ENCODE data around the gene WDR45B.

Gene WDR45B

GRCh38 chr17:82615084-82616020 is 32.9 kb downstream of the WDR45B start:
- Histone ChIP-seq H3K9me3 (ENCODE audit: insufficient read depth, low read length) (no peaks in the 10 kb centered on the region), H3K4me3 (ENCODE audit: insufficient read depth, low read length, poor library complexity, severe bottlenecking) (no peak overlapping the region), H3K9me2 (replicated peaks; ENCODE audit: insufficient read depth, low read length) (no peaks in the 10 kb centered on the region), H3K4me2 (ENCODE audit: low read depth, low read length, poor library complexity, severe bottlenecking) (no peak overlapping the region), H3K27ac (ENCODE audit: low read depth, low read length) (no peak overlapping the region), H3K27me3 (ENCODE audit: low read length) (no peaks in the 10 kb centered on the region), H3F3A (ENCODE audit: insufficient read depth) (peaks cover 6% of the 10 kb centered on the region; the same call in 1 of the 2 replicates), H3K9ac (ENCODE audit: low read length) (no peak overlapping the region), H4K20me1 (ENCODE audit: low read depth, low read length) (no peaks in the 10 kb centered on the region), H3K79me2 (ENCODE audit: insufficient read depth, low read length) (no peaks in the 10 kb centered on the region), H3K36me3 (ENCODE audit: low read length) (peaks cover 4% of the 10 kb centered on the region; the same call in 1 of the 2 replicates), H2AFZ (ENCODE audit: low read depth, low read length, severe bottlenecking) (no peak overlapping the region)
- TF ChIP-seq EZH2phosphoT487 (conservative IDR thresholded peaks at IDR 0.05; ENCODE audit: low read length) (no peak), CTCF (IDR thresholded peaks at IDR 0.05; ENCODE audit: insufficient read depth, low read length, poor library complexity, severe bottlenecking) (no peak)

GRCh38 chr17:82614095-82614631 is 34.1 kb downstream of the WDR45B start:
- H4K20me1 ChIP-seq (ENCODE audit: low read depth, low read length): no peaks in the 10 kb centered on the region
- H3K27ac ChIP-seq (ENCODE audit: low read depth, low read length): no peak overlapping the region
- TF ChIP-seq EZH2phosphoT487 (conservative IDR thresholded peaks at IDR 0.05; ENCODE audit: low read length): no peak
- TF ChIP-seq CTCF (IDR thresholded peaks at IDR 0.05; ENCODE audit: insufficient read depth, low read length, poor library complexity, severe bottlenecking): no peak
- H3K27me3 ChIP-seq (ENCODE audit: low read length): no peaks in the 10 kb centered on the region
- H3K9ac ChIP-seq (ENCODE audit: low read length): no peak overlapping the region
- H3K9me2 ChIP-seq (replicated peaks; ENCODE audit: insufficient read depth, low read length): no peaks in the 10 kb centered on the region
- H3K36me3 ChIP-seq (ENCODE audit: low read length): peaks cover 4% of the 10 kb centered on the region; the same call in 1 of the 2 replicates
- no peak overlapping the region for H3K4me3 ChIP-seq (ENCODE audit: insufficient read depth, low read length, poor library complexity, severe bottlenecking)
- no peaks in the 10 kb centered on the region for H3K79me2 ChIP-seq (ENCODE audit: insufficient read depth, low read length)
- no peak overlapping the region for H2AFZ ChIP-seq (ENCODE audit: low read depth, low read length, severe bottlenecking)
- no peaks in the 10 kb centered on the region for H3K9me3 ChIP-seq (ENCODE audit: insufficient read depth, low read length)
- peaks cover 11% of the 10 kb centered on the region for H3F3A ChIP-seq (ENCODE audit: insufficient read depth)
- H3K4me2 ChIP-seq (ENCODE audit: low read depth, low read length, poor library complexity, severe bottlenecking): no peak overlapping the region

- Histone ChIP-seq H3K36me3 (ENCODE audit: low read length) (no peaks in the 10 kb centered on the region), H4K20me1 (ENCODE audit: low read depth, low read length) (no peaks in the 10 kb centered on the region), H3K9me2 (replicated peaks; ENCODE audit: insufficient read depth, low read length) (no peaks in the 10 kb centered on the region), H3K27ac (ENCODE audit: low read depth, low read length) (no peak overlapping the region), H3K4me3 (ENCODE audit: insufficient read depth, low read length, poor library complexity, severe bottlenecking) (no peak overlapping the region), H3K4me2 (ENCODE audit: low read depth, low read length, poor library complexity, severe bottlenecking) (no peak overlapping the region), H3F3A (ENCODE audit: insufficient read depth) (peaks cover 11% of the 10 kb centered on the region), H3K79me2 (ENCODE audit: insufficient read depth, low read length) (no peaks in the 10 kb centered on the region), H3K9ac (ENCODE audit: low read length) (no peak overlapping the region), H3K27me3 (ENCODE audit: low read length) (no peaks in the 10 kb centered on the region), H3K9me3 (ENCODE audit: insufficient read depth, low read length) (no peaks in the 10 kb centered on the region), H2AFZ (ENCODE audit: low read depth, low read length, severe bottlenecking) (no peak overlapping the region)
- TF ChIP-seq EZH2phosphoT487 (conservative IDR thresholded peaks at IDR 0.05; ENCODE audit: low read length) (no peak), CTCF (IDR thresholded peaks at IDR 0.05; ENCODE audit: insufficient read depth, low read length, poor library complexity, severe bottlenecking) (no peak)
These were observed 34.8 kb downstream of the WDR45B start for GRCh38 chr17:82613283-82614094.

All from SU-DHL-6 (cell line).